T-helper 2 cell treated with Interferon-gamma antibody and Interleukin-4, amounts not matched to agents 5 μg/mL and 100 μg/mL, for 36 hours (primary cell): ENCODE data around the gene UMODL1.

Experiments used
- DNase-seq: peaks from one replicate; pipeline ENCODE4 v3.0.0; 2021; ENCODE audit warnings: low spot score
- H3K27ac Mint-ChIP-seq: one replicate; pipeline ENCODE4 v1.8.0; 2021; ENCODE audit warnings: mild to moderate bottlenecking, mixed read lengths
- H3K27me3 Mint-ChIP-seq: one replicate; pipeline ENCODE4 v1.8.0; 2021; ENCODE audit warnings: low read depth, mixed read lengths
- H3K36me3 Mint-ChIP-seq: one replicate; pipeline ENCODE4 v1.8.0; 2021; ENCODE audit warnings: low read depth, mixed read lengths
- H3K4me1 Mint-ChIP-seq: one replicate; pipeline ENCODE4 v1.8.0; 2021; ENCODE audit warnings: low read depth, mixed read lengths
- H3K4me3 Mint-ChIP-seq: one replicate; pipeline ENCODE4 v1.8.0; 2022; ENCODE audit warnings: mild to moderate bottlenecking, moderate library complexity, mixed read lengths
- H3K9me3 Mint-ChIP-seq: one replicate; pipeline ENCODE4 v1.8.0; 2021; ENCODE audit warnings: mixed read lengths

The UMODL1 gene

GRCh38 chr21:42086969-42087368 lies 15.9 kb downstream of the UMODL1 start:
- Mint-ChIP-seq H3K9me3 (no peaks in the 10 kb centered on the region), H3K4me3 (no peak overlapping the region), H3K4me1 (peaks cover 11% of the 10 kb centered on the region), H3K36me3 (no peaks in the 10 kb centered on the region), H3K27me3 (peaks cover 11% of the 10 kb centered on the region), H3K27ac (no peak overlapping the region)
- no peak for DNase-seq

DNA sequence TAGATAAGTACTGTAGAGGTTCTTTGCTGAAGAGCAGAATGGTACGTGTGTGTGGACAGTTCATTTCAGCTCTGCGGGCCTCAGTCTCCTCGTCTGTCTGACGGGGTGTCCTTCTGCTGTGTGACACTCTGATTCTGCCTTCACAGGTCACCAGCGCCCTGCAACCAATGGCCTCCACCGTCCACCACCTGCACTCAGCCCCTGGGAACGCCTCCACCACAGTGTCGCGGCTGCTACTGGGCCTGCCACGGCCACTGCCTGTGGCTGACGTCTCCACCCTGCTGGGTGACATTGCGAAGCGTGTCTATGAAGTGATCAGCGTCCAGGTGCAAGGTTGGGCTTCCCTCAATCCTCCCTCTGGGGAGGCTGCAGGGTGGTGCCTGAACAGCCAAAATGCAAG lies 17.0 kb downstream of the UMODL1 start:
- no peak for DNase-seq
- H3K4me3 Mint-ChIP-seq: no peak overlapping the region
- H3K36me3 Mint-ChIP-seq: no peaks in the 10 kb centered on the region
- no peaks in the 10 kb centered on the region for H3K9me3 Mint-ChIP-seq
- no peak overlapping the region for H3K27ac Mint-ChIP-seq
- peaks cover 11% of the 10 kb centered on the region for H3K27me3 Mint-ChIP-seq
- peaks cover 11% of the 10 kb centered on the region for H3K4me1 Mint-ChIP-seq

DNA sequence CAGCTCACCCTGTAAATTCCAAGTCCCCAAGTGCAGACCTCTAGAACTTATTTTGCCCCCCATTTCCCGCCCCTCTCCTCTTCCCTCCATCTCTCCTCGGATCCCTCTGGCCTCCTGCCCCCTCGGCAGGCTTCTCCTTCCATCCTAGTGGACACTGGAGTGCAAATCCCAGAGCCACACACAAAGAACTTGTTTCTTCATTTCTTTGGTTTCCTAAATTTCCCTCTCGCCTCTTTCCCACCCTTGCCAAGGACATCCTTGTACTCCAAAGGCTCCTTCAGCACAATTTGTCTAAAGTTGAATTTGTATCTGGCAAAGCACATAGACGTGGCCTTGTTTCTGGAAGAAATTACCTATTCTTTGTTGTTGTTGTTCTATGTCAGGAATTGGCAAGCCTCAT lies 17.5 kb downstream of the UMODL1 start:
- Mint-ChIP-seq H3K4me1 (peaks cover 11% of the 10 kb centered on the region), H3K9me3 (no peaks in the 10 kb centered on the region), H3K27me3 (peaks cover 11% of the 10 kb centered on the region)

DNA sequence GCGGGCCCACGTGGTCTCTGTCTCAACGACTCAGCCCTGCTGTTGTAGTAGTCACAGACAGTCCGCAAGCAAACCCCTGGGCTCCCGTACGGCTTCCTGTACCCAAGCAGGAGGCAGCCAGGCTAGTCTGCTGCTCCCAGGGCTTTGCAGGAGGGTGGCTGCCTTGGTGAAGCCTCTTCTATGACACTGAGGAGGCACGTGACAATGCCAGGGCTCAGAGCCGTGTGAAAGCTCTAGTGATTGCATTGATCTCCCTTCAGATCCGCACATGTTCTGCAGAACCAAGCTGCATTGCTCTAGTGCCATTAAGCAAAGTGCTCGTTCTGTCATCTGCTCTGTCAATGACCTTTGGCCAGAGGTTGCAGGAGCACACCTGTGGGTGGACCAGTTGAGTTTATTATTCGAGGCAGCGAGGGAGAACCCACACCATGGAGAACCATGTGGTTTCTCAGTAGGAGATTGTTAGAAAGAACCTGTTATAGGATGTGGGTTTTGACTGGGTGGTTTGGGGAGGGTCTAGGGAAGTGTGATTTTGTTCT lies 18.0 kb downstream of the UMODL1 start:
- Mint-ChIP-seq H3K36me3 (no peaks in the 10 kb centered on the region), H3K27ac (peak overlapping the region; percentile 46), H3K4me1 (peaks cover 11% of the 10 kb centered on the region), H3K4me3 (peak overlapping the region; percentile 39), H3K27me3 (peaks cover 11% of the 10 kb centered on the region), H3K9me3 (no peaks in the 10 kb centered on the region)
- DNase-seq: no peak

More for the DNA sequence above, 17.5 kb downstream of the UMODL1 start:
- Mint-ChIP-seq H3K4me3 (no peak overlapping the region), H3K27ac (no peak overlapping the region), H3K36me3 (no peaks in the 10 kb centered on the region)
- no peak for DNase-seq

- H3K4me1 Mint-ChIP-seq: peaks cover 11% of the 10 kb centered on the region
- H3K9me3 Mint-ChIP-seq: no peaks in the 10 kb centered on the region
- peaks cover 11% of the 10 kb centered on the region for H3K27me3 Mint-ChIP-seq
- no peak overlapping the region for H3K27ac Mint-ChIP-seq
- no peaks in the 10 kb centered on the region for H3K36me3 Mint-ChIP-seq
- H3K4me3 Mint-ChIP-seq: peak overlapping the region; percentile 39
- DNase-seq: no peak
These were observed 18.7 kb downstream of the UMODL1 start for GRCh38 chr21:42089665-42090310.

- no peaks in the 10 kb centered on the region for H3K36me3 Mint-ChIP-seq
- no peak overlapping the region for H3K4me3 Mint-ChIP-seq
- peaks cover 11% of the 10 kb centered on the region for H3K4me1 Mint-ChIP-seq
- no peak for DNase-seq
- no peak overlapping the region for H3K27ac Mint-ChIP-seq
- H3K9me3 Mint-ChIP-seq: peaks cover 3% of the 10 kb centered on the region
- peaks cover 13% of the 10 kb centered on the region for H3K27me3 Mint-ChIP-seq
These were observed 20.9 kb downstream of the UMODL1 start for GRCh38 chr21:42091899-42092508.

DNA sequence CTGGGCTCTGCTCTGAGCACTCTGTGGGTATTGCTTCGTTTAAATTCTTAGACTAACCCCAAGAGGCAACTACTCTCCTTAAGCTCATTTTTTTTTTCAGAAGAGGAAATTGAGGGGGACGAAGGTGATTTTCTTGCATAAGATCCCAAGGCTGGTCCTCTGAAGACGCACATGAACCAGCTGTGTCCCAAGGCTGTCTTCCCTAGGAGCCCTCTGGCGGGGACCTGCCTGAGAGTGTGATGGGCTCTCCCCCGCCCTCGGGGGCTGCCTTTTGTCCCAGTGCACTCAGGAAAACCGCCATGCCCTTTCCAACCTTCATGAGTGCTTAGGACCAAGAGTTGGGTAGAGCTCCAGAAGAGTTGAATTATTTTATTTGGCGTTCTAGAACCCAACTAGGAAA lies 21.7 kb downstream of the UMODL1 start:
- Mint-ChIP-seq H3K27me3 (peaks cover 16% of the 10 kb centered on the region), H3K36me3 (no peaks in the 10 kb centered on the region), H3K27ac (no peak overlapping the region), H3K4me3 (no peak overlapping the region), H3K4me1 (peaks cover 11% of the 10 kb centered on the region), H3K9me3 (peaks cover 3% of the 10 kb centered on the region)
- DNase-seq: no peak

GRCh38 chr21:42093186-42093585 lies 22.1 kb downstream of the UMODL1 start:
- Mint-ChIP-seq H3K4me3 (no peak overlapping the region), H3K9me3 (peaks cover 3% of the 10 kb centered on the region), H3K4me1 (peaks cover 11% of the 10 kb centered on the region), H3K27ac (no peak overlapping the region), H3K27me3 (peaks cover 16% of the 10 kb centered on the region), H3K36me3 (no peaks in the 10 kb centered on the region)
- no peak for DNase-seq

DNA sequence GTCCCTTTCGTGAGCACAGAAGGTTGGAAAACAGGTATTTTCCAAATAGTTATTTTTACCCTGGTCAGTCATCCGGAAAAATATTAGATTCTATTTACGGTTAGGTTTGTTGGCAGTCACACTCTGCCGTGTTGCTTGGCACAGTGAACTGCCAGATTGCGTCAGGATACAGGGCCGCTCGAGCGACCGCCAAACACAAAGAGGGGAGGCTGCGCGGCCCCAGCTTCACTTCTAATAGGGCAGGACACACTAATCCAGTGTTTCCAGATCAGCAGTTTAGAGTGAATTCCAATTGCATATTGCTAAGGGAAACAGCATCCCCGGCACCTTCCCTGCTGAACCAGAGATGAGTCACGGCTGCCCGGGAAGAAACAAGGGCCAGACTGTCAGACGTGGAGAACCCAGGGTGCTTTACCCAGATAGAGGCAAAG lies 22.9 kb downstream of the UMODL1 start:
- DNase-seq: no peak
- no peak overlapping the region for H3K27ac Mint-ChIP-seq
- no peaks in the 10 kb centered on the region for H3K36me3 Mint-ChIP-seq

GRCh38 chr21:42094811-42095210 lies 23.7 kb downstream of the UMODL1 start:
- no peak for DNase-seq
- Mint-ChIP-seq H3K27ac (no peak overlapping the region), H3K4me1 (no peaks in the 10 kb centered on the region), H3K9me3 (peaks cover 3% of the 10 kb centered on the region), H3K36me3 (no peaks in the 10 kb centered on the region), H3K4me3 (no peak overlapping the region), H3K27me3 (peaks cover 16% of the 10 kb centered on the region)

More for the DNA sequence above, 22.9 kb downstream of the UMODL1 start:
- H3K27me3 Mint-ChIP-seq: peaks cover 16% of the 10 kb centered on the region
- peaks cover 7% of the 10 kb centered on the region for H3K4me1 Mint-ChIP-seq
- peaks cover 3% of the 10 kb centered on the region for H3K9me3 Mint-ChIP-seq
- H3K4me3 Mint-ChIP-seq: no peak overlapping the region

DNA sequence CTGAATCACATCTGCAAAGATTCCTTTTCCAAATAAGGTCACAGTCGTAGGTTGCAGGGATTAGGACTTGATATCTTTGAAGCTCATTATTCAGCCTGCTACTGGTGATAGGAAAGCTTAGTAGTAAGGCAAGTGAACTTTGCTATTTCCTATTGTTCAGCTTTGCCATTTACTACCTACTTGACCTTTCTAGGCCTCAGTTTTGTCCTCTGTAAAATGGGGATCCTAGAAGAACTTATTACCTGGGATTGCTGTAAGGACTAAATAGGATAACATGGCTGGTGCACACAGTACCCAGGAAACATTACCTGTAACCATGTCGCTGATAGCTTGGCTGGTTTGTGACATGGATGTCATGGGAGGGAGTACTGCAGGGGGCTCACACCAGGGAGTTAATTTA lies 24.5 kb downstream of the UMODL1 start:
- H3K27me3 Mint-ChIP-seq: peaks cover 16% of the 10 kb centered on the region
- H3K27ac Mint-ChIP-seq: no peak overlapping the region
- no peaks in the 10 kb centered on the region for H3K36me3 Mint-ChIP-seq
- H3K4me1 Mint-ChIP-seq: no peaks in the 10 kb centered on the region
- no peak for DNase-seq
- peaks cover 3% of the 10 kb centered on the region for H3K9me3 Mint-ChIP-seq
- no peak overlapping the region for H3K4me3 Mint-ChIP-seq

- Mint-ChIP-seq H3K4me3 (no peak overlapping the region), H3K36me3 (no peaks in the 10 kb centered on the region), H3K27ac (no peak overlapping the region), H3K27me3 (peaks cover 9% of the 10 kb centered on the region), H3K9me3 (peaks cover 3% of the 10 kb centered on the region), H3K4me1 (no peaks in the 10 kb centered on the region)
- no peak for DNase-seq
These were observed 25.4 kb downstream of the UMODL1 start for GRCh38 chr21:42096566-42096965.

DNA sequence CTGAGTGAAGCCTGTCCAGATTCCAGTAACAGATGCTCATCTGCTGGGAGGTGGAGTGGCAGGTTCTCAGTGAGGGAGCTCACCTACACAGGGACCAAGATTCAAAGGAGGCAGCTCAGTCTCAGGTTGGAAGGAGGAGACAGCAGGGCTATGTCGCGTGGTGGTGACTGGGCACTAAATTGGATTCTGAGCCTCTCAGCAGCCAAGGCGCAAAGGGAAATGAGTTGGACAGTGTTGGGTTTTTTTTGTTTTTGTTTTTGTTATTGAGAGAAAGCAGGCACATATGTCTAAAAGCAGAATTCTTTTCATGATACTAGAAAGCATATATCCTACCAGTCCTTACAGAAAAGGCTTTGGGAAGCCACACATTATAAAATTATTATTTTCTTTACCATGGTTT lies 26.2 kb downstream of the UMODL1 start:
- H3K36me3 Mint-ChIP-seq: no peaks in the 10 kb centered on the region

DNA sequence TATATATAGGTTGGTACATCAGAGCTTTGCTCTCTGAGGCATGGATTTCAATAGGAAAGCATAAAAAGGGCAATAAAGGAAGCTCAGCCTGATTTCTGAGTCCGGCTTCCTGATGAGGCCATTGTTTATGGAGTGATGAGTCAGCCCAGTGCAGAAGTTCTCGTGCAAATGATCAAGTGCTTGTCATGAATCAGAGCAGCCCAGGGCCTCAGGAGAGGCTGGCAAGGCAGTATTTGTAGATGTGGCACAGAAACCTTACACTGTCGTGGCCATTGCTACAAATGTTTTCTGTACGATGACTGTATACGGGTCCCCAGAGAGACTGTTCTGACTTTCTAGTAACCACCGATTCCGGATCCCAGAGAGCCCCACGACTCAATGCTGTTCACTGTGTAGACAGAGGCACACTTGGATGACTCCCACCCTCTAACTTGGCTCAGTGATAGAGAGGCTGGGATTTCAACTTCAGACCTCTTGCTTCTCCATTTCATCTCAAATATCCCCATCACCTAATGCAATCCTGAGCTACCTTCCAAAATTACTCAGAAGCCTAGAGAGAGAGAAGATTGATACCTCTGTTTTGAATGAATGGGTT lies 26.8 kb downstream of the UMODL1 start:
- Mint-ChIP-seq H3K4me1 (peaks cover 9% of the 10 kb centered on the region), H3K27ac (no peak overlapping the region), H3K4me3 (no peak overlapping the region), H3K36me3 (no peaks in the 10 kb centered on the region), H3K9me3 (peaks cover 3% of the 10 kb centered on the region), H3K27me3 (peaks cover 13% of the 10 kb centered on the region)
- no peak for DNase-seq

More for the DNA sequence above, 26.2 kb downstream of the UMODL1 start:
- Mint-ChIP-seq H3K9me3 (peaks cover 3% of the 10 kb centered on the region), H3K27me3 (peaks cover 9% of the 10 kb centered on the region), H3K4me1 (peaks cover 5% of the 10 kb centered on the region), H3K27ac (no peak overlapping the region), H3K4me3 (no peak overlapping the region)
- no peak for DNase-seq
